Ishikawa (cell line): ENCODE measurements around the gene EVC2.

Source experiments
- CEBPB ChIP-seq: IDR thresholded peaks from 2 replicates; pipeline ENCODE4 v1.6.1; 2012
- CREB1 ChIP-seq: IDR thresholded peaks from 2 replicates; pipeline ENCODE4 v1.6.1; 2012; ENCODE audit warnings: low read depth
- EP300 ChIP-seq: IDR thresholded peaks from 2 replicates; pipeline ENCODE4 v1.6.1; 2012; ENCODE audit warnings: borderline replicate concordance
- FOXM1 ChIP-seq: IDR thresholded peaks from 2 replicates; pipeline ENCODE4 v1.6.1; 2012; ENCODE audit warnings: low read depth, borderline replicate concordance
- MAX ChIP-seq: IDR thresholded peaks from 2 replicates; pipeline ENCODE4 v1.6.1; 2012
- NFIC ChIP-seq: IDR thresholded peaks from 2 replicates; pipeline ENCODE4 v1.6.1; 2012
- RAD21 ChIP-seq: IDR thresholded peaks from 2 replicates; pipeline ENCODE4 v1.6.1; 2012; ENCODE audit warnings: low read depth
- REST ChIP-seq: IDR thresholded peaks from 2 replicates; pipeline ENCODE4 v1.6.1; 2012; ENCODE audit warnings: low read depth, mild to moderate bottlenecking
- TAF1 ChIP-seq: IDR thresholded peaks from 2 replicates; pipeline ENCODE4 v1.6.1; 2012; ENCODE audit warnings: low read depth, mild to moderate bottlenecking
- TCF12 ChIP-seq: IDR thresholded peaks from 2 replicates; pipeline ENCODE4 v1.6.1; 2012; ENCODE audit warnings: low read depth
- TEAD4 ChIP-seq: IDR thresholded peaks from 2 replicates; pipeline ENCODE4 v1.6.1; 2012
- USF1 ChIP-seq: IDR thresholded peaks from 2 replicates; pipeline ENCODE4 v1.6.1; 2012
- YY1 ChIP-seq: IDR thresholded peaks from 2 replicates; pipeline ENCODE4 v1.6.1; 2012; ENCODE audit warnings: low read depth
- ZBTB7A ChIP-seq: IDR thresholded peaks from 2 replicates; pipeline ENCODE4 v1.6.1; 2012; ENCODE audit warnings: low read depth

- TF ChIP-seq MAX (no peak), REST (no peak), TAF1 (no peak), NFIC (no peak), EP300 (no peak), CEBPB (no peak), CREB1 (no peak), USF1 (no peak), TCF12 (no peak), TEAD4 (no peak), RAD21 (no peak), FOXM1 (no peak), YY1 (no peak), ZBTB7A (no peak)
Observed at GRCh38 chr4:5592272-5592671, 116.1 kb downstream of the EVC2 start.
